ENCODE results near the gene HLA-DMA.
A peak's percentile ranks its signal among the peaks of the same experiment; 100 is the strongest.
"Not testable (repeated sequence)": the region's sequence is repeated elsewhere in the genome, so short reads cannot be mapped to it uniquely, and the experiment has no call there.

The HLA-DMA gene

DNA sequence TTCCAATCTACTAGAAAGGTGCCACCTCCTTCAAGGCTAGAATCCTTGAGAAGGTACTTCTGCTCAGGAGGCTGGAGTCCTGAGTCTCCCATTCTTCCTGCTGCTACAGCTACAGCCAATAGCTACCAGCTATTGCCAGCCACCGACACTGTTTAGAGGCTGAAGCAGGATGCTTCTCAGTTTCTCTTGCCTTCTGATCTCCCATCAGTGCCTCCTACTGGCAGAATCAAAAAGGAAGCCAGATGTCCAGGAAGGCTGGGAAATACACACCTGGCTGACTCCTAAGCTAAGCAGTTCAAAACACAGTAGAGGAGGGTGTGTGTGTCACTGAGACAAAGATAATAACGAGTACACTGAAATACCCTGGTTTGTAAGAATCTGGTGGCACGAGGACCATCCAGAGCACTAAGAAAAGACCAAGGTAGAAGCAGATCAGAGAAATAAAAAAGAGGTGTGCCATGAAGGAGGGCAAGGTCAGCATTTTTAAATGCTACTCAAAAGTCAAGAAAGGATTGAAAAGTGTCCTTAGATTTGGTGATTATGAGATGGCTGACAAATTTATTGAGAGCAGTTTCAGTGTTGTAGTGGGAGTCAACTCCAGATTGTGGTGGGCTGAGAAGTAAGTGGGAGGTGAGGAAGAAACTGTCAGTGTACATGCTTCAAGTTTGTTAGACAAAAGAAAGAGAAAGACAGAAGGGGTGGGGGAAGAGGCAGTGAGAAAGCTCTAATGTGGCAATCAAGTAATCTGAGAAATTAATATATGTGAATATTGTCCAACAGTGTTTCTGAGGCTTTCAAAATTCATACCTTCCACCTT, 2.3 kb upstream of the HLA-DMA start:
- no peak for DNase-seq (ENCODE audit: low read depth in 2 of 2)

DNA sequence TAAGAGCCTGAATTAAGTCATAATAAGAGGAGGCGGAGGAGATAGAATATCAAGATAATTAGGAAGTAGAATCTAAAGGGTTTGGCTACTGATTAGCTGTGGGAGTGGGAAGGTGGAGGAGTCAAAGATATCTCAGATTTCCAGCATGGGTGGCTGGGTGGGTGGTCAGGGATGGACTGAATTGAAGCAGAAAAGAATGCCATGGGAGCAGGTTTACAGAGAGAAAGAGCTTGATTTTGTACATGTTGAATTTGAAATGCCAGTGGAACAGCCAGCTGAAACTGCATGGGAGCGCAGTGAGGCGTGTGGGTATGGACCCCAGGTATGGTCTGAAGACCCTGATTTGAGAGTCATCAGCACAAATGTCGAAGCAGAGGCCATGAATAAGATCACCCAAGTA, 1.4 kb upstream of the HLA-DMA start:
- DNase-seq (ENCODE audit: low read depth in 2 of 2) = no peak

DNA sequence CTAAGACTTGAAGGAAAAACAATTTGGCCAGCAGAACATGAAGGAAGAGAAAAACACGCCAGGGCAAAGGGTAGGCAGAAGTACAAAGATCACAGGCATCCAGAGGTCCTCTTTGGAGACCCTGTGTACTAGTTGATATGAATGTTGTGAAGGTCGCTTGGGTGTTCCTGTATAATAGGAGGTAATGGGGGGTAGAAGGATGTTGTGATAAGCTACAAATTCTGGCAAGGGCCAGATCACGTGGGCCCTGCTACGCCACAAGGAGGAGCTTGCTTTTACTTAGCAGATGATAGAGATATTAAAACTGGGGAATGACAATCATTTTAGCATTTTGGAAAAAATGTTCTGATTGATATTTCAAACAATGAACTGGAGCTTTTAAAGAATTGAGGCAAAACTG, 878 bp upstream of the HLA-DMA start:
- no peak for DNase-seq (ENCODE audit: low read depth in 2 of 2)

DNA sequence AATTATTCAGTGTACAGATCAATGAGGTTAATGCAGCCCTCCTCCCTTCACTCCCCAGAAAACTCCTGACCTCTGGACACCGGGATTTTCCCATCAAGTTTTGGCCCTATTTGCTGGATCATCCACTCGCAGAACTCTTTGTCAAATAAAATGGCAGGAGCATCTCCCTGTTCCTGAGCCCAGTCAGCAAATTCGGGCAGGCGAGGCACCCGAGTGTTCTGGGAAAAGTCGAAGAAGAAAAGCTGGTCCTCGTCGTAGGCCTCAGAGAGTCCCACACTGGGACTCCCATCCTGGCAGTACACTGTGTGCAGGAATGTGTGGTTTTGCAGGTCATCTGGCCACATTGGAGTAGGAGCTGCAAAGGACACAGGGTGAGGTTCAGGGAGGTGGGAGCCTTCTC, 2.4 kb downstream of the HLA-DMA start:
- no peak for DNase-seq (ENCODE audit: low read depth in 2 of 2)

DNA sequence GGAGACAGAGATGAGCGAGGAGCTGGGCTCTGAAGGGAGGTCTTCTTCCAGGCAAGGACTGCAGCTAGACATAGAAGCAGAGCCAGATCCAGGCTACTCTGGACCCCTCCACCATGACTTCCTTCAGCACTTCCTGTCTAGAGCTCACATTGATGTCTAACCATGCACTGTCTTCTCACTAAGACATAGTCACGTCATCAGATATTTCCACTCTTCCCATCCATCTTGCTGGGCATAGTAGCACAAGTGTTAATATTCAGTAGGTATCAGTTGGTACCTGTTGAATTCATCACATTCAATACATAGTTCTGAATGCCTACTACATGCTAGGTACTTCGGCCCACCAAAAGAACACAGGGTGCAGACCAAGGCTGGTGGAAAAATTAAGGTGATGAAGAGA, 2.9 kb downstream of the HLA-DMA start:
- no peak for DNase-seq (ENCODE audit: low read depth in 2 of 2)

DNA sequence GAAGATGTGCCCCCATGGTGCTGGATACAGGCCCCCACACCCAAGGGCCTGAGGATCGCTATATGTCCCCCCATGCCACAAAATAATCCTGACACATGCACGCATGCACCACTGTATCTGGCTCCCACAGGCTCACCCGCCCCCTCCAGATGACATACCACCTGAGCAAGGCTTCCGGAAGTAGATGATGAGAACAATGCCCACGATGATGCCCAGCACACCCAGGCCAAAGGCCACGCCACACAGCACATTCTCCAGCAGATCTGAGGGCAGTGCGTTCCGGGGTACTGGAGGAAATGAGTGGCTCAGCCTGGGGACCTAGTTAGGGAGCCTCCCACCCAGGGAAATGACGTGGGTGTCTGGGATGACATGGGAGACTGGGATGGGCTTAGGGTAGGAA, 3.8 kb downstream of the HLA-DMA start:
- no peak for DNase-seq (ENCODE audit: low read depth in 2 of 2)

DNA sequence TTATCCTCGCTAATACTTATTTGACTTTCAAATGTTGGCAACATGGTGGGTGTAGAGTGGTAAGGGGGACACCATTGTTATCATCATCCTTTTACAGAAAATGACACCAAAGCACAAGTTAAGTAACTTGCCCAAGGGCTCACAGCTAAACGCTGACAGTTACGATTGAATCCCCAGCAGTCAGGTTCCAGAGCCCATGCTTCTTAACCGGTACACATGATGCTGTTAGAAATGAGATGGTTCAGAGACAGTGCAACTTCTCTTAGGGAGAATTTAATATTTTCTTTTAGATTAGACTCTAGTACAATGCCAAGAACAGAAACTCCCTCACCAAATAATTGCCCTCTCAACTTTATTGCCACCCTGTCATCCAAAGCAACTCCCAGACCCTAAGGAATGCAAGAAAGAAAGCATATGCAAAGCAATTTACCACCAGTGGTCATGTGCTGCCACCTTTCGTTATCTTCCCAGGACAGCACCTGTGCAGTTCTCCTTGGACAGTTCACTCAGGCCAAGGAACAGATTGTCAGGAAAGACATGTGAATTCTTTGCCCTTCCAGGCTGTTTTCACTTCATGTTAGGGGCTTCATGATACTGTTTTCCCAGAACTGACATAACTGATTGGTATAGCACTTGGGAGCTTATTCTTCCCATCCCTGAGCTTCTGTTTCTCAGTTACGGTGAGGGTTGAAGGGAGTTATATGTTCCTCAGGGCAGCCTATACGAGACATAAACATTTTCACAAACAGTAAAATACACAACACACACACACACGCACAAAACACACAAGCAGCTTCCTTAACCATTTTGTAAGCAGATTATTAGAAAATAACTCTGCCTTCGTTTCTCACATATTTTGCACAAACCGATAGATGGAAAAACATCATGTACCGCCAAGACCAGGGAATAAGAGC, 5.1 kb downstream of the HLA-DMA start:
- DNase-seq (ENCODE audit: low read depth in 2 of 2) = no peak

DNA sequence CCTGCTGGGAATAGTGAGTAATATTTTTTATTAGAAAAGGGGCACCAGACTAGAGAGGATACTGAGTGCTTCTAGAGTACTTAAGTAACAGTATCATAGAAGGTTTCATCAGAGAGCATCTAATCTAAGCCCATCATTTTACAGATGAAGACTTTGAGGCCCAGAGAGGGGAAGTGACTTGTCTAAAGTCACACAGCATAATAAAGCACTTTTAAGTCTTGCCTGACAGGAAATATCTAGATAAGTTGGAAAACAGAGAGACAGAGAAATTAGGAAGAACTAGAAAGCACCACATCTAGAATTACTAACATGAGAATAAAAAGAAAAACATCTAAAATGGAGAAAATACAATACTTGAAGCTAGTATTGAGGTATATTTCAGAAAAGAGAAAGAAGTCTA, 6.0 kb downstream of the HLA-DMA start:
- DNase-seq (ENCODE audit: low read depth in 2 of 2) = no peak

DNA sequence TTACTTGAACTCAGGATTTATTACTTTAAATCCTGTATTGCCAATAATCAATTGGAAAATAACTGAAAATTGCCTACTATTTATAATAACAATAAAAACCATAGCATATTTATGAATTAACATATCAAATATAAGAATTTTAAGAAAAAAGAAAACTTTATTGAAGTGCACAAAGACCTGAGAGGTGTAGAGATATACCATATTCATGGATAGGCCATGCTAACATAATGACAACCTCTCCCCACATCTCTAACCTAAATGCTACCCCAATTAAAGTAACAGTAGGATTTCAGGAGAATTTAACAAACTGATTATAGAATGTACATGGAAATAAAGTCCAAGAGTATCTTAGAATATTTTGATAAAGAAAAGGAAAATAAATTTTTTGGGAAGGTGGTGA, 6.9 kb downstream of the HLA-DMA start:
- no peak for DNase-seq (ENCODE audit: low read depth in 2 of 2)

DNA sequence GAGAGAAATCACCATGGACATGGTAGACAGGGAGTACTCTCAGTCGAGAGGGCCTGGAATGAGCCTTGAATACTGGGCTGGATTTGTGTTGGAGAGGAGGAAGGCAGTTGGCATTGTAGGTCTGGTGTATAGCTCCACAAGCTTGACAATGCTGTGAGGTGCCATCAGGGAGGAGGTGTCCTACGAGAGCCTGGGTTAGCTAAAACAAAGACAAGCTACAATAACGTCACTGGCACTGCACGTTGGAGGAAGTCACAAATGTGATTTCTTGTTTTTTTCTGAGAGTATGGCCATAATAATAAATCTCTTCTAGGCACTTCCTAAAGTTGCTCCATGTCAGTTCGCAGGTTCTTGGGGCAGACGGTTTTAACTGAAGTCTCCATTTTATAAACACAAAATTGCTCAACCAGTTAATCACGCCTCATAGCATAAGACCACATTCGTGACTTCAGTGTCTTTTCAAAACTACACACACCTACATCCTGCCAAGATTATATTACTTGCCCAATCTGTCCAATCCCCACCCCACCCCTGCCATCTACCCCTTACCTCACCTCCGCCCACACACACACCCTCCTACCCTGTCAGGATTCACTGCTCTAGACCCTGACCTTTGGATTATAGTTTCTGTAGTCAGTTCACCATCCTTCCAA, 7.7 kb downstream of the HLA-DMA start:
- DNase-seq (ENCODE audit: low read depth in 2 of 2) = peak; percentile 41 to 53

DNA sequence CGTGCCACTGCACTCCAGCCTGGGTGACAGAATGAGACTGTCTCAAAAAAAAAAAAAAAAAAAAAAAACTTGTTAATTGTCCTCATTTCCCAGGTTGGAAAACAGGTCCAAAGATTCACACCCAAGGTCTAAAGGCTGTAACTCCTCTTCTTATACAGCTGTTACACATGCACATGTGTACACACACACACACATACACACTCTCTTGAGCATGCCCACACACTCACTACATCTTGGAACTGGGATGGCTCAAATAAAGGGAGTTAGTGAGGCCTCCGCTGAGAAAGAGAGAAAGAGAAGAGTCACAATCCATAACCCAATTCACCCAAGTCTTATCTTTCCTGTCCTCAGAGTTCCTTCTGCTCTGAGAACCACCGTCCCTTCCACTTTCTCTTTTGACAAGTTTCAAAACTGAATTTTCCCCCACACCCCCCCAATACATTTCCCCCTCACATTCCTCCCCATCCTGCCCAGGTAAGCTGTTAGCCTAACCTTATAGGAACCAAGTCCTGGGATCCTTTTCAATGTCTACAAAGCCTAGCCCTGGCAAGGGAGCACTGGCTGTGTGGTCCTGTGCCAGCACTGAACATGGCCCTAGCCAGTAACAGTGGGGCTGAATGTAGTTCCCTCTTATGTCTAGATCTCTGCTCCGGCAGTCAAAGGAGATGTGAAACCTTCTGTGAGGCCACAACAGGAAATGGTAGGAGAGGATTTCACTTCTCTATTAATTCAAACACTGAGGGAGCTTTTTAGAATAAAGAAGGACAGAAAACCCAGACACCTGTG, 8.8 kb downstream of the HLA-DMA start:
- no peak for DNase-seq (ENCODE audit: low read depth in 2 of 2)

DNA sequence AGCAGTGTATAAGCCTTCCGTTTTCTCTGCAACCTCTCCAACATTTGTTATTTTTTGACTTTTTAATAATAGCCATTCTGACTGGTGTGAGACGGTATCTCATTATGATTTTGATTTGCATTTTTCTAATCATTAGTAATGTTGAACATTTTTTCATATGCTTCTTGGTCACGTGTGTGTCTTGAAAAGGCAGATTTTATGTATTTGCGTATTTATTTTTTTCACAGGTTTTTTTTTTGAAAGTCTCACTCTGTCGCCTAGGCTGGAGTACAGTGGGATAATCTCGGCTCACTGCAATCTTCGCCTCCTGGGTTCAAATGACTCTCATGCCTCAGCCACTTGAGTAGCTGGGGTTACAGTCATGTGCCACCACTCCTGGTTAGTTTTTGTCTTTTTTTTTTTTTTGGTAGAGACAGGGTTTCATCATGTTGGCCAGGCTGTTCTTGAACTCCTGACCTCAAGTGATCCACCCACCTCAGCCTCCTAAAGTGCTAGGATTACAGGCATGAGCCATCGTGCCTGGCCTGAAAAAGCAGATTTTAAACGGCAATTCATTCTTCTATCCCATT, 10.3 kb downstream of the HLA-DMA start:
- DNase-seq (ENCODE audit: low read depth in 2 of 2) = not testable (repeated sequence)

DNA sequence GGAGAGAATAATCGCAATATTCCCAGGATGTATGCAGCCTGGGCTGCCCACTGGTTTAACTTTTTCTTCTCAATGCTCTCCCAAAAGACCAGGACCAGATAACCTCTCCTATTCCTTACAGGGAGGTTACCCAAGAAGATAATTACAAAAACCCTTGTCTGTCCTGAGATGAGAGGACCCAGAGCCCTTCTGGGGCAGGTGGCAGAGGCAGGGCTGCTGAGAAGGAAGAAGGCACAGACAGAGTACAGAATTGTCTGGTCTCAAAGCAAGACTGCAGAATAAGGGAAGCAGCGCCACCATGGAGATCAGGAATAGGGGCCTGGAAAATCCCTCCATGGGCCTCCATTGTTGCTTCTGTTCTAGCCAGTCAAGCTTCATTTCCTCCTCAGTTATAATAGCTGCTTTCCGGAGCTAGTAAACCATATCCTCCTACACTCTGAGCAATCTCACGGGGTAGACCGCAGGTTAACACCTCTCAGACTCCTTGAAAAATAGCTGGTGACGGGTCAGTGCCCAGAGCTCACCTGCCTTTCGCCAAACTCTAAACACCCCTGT, 11.6 kb downstream of the HLA-DMA start:
- DNase-seq (ENCODE audit: low read depth in 2 of 2) = peak in 1 of 2 donors; percentile 31

DNA sequence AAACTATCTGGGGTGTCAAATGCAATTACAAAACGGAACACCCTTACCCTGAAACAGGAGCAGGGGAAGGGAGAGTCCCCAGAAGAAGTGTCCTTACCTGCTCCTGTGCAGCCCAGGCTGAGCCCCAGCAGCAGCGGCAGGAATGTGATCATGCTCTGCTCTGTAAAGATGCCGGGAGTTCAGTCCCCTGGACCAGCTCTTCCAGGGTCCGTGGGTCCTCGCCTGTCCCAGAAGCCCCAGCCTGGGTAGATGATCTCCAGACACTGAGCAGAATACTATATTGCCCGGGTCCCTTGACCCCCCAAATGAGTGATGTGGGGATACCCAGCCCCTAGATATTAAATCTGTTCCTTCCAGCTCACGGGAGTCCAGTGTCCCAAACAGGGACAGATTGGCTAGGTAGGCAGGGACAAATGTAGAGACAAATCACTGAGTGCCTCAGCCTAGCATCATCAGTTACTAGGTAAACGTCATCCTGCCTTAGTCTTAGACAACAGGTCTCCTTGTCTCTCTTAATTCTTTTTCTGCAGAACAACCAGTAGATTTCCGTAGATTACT, 12.2 kb downstream of the HLA-DMA start, which contains the start of gene HLA-DMB:
Gene HLA-DMB (minus strand): TSS at position 373 of the 558 bp plus-strand sequence. CDS start 221 bp downstream, at position 152.
- no peak for DNase-seq (ENCODE audit: low read depth in 2 of 2)

DNA sequence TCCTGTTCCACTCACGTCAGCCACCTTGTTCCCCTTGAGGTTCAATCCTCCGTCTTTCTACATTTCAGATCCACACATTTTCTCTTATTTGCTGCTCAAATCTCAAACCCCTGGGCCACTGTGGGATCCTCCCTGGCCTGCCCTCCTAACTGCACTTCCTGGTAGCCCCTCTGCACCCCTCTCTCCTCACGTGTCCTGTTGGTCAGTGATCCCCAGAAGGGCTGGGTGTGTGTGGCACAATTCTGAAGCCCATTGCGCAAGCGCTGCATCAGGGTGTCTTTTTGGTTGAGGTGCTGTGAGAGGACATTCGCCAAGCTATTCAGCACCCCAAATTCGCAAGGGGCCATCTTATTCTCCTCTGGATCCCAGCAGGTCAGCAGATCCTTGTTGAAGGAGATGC, 14.4 kb downstream of the HLA-DMA start:
- DNase-seq (ENCODE audit: low read depth in 2 of 2) = no peak

DNA sequence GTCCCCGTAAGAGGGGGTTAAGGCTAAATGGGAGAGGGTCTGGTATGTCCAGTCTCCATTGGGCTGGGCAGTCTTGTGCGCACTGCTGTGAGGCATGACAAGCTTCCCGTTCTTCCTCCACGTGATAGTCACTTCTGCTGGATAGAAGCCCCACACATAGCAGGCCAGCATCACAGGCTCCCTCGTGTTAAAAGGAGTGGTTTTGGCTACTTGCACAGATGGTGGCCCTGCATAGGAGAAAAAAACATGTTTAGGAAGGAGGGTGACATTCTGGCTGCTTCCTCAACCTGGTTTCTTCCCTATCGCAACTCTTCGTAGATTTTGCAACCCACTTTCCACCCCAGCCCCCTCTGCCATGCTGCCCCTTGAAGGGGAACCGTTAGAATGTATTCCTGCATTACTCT, 15.7 kb downstream of the HLA-DMA start:
- no peak for DNase-seq (ENCODE audit: low read depth in 2 of 2)

DNA sequence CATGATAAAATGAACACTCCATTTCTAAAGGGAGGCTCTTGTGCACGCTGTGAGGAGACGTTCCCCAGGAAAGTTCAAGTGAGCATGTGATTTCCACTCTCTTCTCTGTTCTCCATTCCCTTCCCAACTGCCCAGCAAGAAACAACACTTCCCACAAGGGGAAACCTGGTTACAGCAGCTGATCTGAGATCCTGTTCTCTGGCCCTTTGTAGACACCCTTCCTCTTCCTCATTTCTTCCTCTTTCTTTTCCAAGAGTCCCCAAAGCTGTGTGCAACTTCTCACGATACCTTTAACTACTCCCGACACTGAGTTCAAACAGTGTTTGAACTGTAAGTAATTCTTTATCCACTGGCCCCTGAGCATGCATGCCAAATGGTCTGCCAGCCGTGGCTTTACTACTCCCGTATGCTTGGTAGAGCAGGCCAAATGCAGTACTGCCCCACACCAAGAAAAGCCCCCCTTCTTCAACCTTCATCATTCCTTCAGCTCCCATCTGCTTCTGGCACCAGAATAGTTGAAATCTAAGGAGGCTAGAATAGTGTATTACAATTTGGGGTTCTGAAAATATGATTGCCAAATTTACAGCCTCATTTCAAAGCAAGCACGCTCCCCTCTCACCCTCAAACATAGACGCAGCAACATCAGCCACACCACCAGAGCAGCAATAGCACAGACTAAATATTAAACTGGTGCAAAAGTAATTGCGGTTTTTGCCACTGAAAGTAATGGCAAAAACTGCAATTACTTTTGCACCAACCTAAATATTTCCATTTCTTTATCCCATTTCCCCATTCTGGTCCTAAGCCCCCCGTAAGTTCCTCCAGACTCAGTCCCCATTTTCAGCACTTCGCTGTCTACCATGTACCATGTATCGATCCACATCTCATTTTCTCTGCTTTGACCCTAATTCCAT, 16.4 kb downstream of the HLA-DMA start:
- DNase-seq (ENCODE audit: low read depth in 2 of 2) = no peak

DNA sequence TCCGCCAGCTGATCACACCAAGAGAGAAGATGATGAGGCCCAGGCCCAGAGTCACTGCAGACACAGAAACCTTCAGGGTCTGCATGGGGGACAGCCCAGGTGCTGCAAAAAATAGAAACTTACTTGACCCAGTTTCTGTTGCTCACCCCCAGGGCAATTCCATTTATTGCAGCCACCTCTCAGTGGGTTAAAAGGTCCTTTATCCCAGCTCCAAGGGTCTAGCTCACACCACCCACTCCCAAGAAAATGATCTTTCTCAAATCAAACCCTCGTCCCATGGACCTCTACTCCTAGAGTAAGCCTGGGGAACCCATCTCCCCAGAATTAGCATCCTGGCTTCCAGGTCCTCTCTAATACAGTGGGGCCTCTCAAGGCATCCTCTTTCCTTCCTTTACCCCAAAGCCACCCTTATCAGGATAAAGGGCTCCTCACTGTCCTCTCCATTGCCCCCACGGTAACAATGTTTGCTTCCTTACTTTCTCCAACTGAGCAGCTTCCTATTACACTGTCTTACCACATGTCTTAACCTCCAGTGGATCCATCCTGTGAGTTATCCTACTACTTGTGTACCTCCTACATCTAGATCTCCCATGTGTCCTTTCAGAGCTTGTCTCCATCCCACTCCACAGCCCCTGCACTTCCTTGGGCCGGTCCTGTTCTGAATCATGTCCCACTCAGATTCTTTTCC, 17.2 kb downstream of the HLA-DMA start:
- no peak for DNase-seq (ENCODE audit: low read depth in 2 of 2)

DNA sequence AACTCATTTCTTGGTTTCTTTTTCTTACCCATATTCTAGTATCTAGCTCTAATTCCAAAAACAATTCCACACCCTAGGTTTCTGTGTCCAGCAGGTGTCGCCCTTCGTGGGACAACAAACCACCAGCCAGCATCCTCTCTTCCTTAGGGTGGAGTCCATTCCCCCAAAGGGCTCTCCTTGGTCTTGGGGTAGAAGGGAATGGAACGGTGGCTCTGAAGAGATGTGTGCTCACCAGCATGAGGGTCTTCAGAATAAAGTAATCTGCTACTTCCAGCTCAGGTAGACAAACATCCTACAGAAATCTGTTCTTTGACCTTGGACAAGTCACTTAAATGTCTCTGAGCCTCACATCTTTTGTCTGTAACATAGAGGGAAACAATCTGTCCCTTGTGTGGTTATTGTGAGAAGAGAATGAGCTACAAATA, 19.2 kb downstream of the HLA-DMA start:
- DNase-seq (ENCODE audit: low read depth in 2 of 2) = peak; percentile 57 to 70

All from stimulated activated CD8-positive, alpha-beta memory T cell treated with anti-CD3 and anti-CD28 coated beads, Interleukin-2, amount 100 ng/mL, for 48 hours (primary cell).